HG03439 (cell line): Measurements from ENCODE around the gene CADM1.

ENCODE experiments used
- ATAC-seq: cut with Tn5 transposase; IDR thresholded peaks from one replicate; pipeline ENCODE4 v1.9.1; 2021; ENCODE audit warnings: mild to moderate bottlenecking, moderate library complexity; ENCODE audit not compliant: unreplicated experiment

CADM1 gene

GRCh38 chr11:115132436-115133228 is 371.6 kb downstream of the CADM1 start:
- ATAC-seq = no peak

GRCh38 chr11:115129473-115130289 is 374.5 kb downstream of the CADM1 start:
- no peak for ATAC-seq

DNA sequence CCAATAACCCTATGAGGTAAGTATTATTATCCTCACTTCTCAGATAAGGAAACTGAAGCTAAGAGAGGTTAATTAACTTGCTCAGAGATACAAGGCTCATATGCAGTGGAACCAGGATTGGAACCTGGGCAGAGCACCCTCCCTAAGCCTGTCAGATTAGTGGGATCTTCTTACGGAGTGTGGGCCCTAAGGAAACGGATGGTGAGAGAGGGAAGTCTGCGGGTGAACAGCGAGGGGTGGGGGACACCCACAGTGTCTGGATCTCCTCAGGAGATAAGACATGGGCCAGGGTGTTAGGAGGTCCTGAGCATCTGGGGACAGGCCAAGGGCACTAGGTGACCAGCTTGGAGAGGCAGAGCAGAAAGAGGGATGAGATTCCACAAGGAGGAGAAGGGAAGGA is 376.0 kb downstream of the CADM1 start:
- ATAC-seq = no peak

GRCh38 chr11:115127790-115128189 is 376.4 kb downstream of the CADM1 start:
- no peak for ATAC-seq

GRCh38 chr11:115126515-115127208 is 377.6 kb downstream of the CADM1 start:
- ATAC-seq = peak; percentile 90

DNA sequence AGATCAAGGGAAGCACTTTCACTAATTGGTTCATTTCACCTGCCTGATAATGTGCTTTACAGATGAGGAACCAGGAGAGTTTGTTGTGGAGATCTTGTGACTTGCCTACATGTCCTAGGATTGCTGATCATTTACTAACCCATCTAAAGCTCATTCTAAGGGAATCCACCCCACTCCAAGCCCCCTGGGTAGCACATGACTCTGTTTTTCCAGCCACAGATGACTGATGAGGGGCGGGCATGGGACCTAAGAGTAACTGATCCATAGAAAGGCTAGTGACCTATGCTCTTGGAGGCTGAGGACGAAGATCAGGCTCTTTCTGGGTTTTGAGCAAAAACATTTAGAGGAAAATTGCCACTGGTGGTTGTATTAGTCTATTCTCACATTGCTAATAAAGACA is 378.1 kb downstream of the CADM1 start:
- peak; percentile 21 for ATAC-seq

DNA sequence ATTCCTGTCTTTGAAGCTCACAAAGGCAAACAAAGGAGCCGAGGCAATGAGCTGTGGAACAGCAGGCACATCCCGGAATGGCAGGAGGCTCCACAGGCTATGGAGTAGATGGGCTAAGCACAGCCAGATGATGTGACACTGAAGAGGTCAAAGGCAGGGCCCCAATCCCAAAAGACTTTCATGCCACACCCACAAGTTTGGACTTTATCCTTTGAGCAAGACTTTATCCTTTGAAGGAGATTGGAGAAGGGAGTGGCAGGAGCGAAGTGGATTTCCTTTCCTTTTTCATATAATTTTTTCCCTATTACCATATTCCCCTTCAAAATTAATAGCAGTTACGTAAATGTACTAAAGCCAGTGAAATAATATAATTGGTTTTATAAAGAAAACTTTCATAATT is 379.4 kb downstream of the CADM1 start:
- ATAC-seq = no peak

DNA sequence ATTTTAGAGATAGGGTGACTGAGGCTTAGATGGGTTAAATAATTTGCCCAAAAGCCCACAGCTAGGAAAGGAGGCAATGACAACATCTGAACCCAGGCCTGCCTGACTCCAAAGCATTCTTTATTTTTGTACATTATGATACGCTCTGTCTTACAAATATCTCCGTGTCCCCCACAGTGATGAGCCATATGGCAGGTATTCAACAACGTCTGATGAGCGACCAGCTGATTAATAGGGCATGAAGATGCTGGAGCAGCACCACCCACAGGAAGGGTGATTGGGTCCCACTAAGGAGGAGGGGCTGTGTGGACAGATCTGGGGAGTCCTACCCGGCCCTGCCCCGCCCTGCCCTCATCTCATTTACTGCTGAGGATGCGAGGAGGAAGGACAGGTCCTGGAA is 380.6 kb downstream of the CADM1 start:
- ATAC-seq = no peak

DNA sequence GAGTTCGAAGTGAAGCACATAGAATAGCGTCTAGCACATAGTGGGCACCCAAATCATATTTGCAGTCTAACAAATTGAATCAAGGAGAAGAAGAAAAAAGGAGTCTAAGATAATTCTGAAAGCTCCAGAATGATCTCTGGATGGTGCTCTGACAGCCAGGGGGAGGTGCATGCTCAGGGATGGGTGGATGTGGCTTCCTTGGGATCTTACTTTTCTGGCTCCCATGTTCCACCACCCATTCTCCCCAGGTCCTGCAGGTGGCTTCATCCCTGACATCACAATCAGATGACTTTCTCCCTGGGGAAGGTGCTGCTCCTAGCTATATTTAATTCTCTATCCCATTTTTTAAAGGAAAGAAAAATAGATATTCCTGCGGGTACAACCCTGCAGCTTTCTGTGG is 381.9 kb downstream of the CADM1 start:
- no peak for ATAC-seq
